HG02840 (cell line): ENCODE measurements around the gene YBX2.
A peak's percentile ranks its signal among the peaks of the same experiment; 100 is the strongest.
"Not testable (repeated sequence)": the region's sequence is repeated elsewhere in the genome, so short reads cannot be mapped to it uniquely, and the experiment has no call there.

Experiments
- ATAC-seq: cut with Tn5 transposase; IDR thresholded peaks from one replicate; pipeline ENCODE4 v1.9.1; 2021; ENCODE audit warnings: mild to moderate bottlenecking, moderate library complexity, moderate number of reproducible peaks; ENCODE audit not compliant: unreplicated experiment, low FRiP score

Gene YBX2

DNA sequence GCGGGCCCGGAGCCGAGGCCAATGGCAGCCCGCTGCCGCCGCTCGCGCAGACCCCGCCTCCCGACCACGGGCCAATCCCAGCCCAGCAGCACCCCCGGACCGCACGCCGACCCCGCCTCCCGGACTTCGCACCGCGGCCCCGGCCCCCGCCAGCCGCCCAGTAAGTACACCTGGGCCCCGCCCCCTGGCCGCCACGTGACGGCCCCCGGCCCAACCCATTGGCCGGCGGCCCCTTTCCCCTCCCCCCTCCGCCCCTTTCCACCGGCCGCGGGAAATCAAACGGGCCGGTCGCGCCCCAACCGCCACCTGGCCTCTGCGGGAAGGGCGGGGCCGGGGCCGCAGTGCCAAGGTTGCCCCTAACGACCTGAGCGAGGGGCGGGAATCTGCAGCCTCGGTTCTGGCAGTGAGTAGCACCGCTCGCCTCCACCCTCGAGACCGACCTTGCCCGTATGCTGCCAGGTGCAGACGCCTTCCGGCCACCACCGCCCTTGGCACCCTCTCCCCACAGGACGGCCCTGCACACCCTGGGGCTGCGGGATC, at the start of gene YBX2:
Gene YBX2, minus strand, starts transcription at position 26 of the 540 bp plus-strand sequence. CDS start 139 bp downstream, outside the sequence.
- ATAC-seq = no peak

DNA sequence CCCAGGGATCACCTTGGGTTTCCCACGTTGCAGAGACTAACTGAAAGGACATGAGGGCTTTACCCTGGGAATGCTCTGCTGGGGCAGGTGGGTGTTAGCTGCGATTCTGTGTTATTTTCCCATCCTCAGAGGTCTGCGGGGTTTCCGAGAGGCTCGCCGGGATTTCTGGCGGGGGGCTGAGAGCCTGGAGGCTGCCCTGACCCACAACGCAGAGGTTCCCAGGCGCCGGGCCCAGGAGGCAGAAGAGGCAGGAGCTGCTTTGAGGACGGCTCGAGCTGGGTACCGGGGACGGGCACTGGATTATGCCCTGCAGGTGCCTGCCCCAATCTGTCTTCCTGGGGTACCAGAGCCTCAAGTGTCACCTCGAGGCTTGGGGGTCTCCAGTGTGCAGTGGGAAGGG, 48.8 kb upstream of the YBX2 start:
- no peak for ATAC-seq

DNA sequence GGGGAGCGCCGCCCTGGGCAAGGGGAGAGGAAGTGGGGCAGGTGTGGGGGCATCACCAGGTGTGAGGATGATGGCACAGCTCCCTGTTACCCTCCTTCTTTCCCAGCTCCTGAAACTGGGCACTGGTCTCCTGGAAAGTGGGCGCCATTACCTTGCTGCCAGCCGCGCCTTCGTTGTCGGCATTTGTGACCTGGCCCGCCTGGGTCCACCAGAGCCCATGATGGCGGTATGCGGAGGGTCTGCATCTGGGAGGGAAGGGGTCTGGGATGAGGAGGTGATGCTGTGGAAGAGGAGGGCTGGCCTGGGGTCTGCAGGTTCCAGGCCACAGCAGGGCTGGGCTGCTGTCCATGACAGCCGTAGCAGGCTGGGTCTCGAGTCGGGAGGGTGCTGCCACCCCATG, 47.4 kb upstream of the YBX2 start:
- no peak for ATAC-seq

GRCh38 chr17:7340179-7340578, 45.7 kb upstream of the YBX2 start:
- ATAC-seq = no peak

GRCh38 chr17:7337600-7337999, 43.2 kb upstream of the YBX2 start:
- ATAC-seq = not testable (repeated sequence)

GRCh38 chr17:7336240-7337175, 42.1 kb upstream of the YBX2 start, which contains the start of gene ACAP1:
TSS of gene ACAP1 (plus strand) at chr17:7336529. CDS start at chr17:7336735, 206 bp downstream.
- no peak for ATAC-seq

GRCh38 chr17:7335765-7336164, 41.3 kb upstream of the YBX2 start:
- ATAC-seq = not testable (repeated sequence)

GRCh38 chr17:7334938-7335538, 40.6 kb upstream of the YBX2 start:
- no peak for ATAC-seq

DNA sequence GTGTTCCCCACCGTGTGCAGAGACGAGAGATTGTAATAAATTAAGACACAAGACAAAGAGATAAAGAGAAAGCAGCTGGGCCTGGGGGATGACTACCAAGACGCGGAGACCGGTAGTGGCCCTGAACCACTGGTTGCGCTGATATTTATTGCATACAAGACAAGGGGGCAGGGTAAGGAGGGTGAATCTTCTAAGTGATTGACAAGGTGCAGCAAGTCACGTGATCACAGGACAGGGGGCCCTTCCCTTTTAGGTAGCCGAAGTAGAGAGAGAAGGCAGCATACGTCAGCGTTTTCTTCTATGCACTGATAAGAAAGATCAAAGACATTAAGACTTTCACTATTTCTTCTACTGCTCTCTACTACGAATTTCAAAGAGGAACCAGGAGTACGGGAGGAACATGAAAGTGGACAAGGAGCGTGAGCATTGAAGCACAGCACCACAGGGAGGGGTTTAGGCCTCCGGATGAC, 38.2 kb upstream of the YBX2 start:
- not testable (repeated sequence) for ATAC-seq

- ATAC-seq = no peak
These were observed 37.7 kb upstream of the YBX2 start for GRCh38 chr17:7332111-7332510.

- no peak for ATAC-seq
These were observed 36.2 kb upstream of the YBX2 start for GRCh38 chr17:7330638-7331015.

GRCh38 chr17:7329997-7330637, 35.7 kb upstream of the YBX2 start:
- ATAC-seq = peak; percentile 31

- ATAC-seq = peak; percentile 62
These were observed 35.0 kb upstream of the YBX2 start for GRCh38 chr17:7329374-7329996.

DNA sequence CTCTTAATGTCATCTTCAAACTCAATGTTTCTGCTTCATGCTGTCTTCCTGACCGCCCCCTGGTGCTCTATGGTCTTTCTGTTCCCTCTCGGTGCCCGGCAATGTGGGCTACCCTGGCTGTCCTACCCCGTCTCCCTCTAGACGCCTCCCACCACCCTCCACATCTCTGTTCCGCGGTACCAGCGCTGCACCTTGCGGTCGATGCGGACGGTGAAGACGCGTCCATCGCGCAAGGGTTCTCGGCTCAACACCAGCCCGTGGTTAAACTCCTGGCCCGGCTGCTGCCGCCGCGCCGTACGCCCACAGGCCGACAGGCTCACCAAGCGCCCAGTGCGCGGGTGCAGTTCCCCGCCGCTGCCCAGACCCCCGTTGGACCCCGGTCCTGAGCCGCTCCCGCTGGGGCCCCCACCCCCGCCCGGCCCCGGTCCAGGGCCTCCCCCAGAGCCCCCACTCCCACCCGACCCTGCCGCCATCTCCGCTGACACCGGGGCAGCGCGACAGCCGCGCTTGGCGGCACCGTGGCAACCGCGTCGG, 34.5 kb upstream of the YBX2 start, which contains the start of gene NEURL4:
Gene NEURL4, minus strand, starts transcription at position 496 of the 534 bp plus-strand sequence. Its CDS starts 23 bp downstream, at position 473.
- ATAC-seq = no peak

- ATAC-seq = no peak
These were observed 33.6 kb upstream of the YBX2 start for GRCh38 chr17:7328009-7328408.

DNA sequence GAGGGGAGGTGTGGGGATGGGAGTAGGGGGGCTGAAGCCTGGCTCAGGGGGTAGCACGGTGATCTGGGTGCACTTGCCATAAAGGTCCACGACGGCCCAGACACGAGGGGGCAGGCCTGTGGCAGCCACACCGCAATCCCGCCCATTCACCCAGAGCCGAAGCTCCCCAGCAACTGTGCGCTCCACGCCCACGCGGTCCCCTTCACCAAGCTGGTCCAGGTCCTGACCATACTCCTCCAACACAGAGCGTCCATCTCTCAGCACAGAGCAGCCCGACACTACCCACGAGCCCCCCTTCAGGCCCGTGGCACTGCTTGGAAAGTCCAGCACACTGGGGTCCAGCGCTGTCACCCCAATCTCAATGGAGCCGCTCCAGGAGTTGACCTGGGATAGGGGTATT, 33.1 kb upstream of the YBX2 start:
- ATAC-seq = no peak

GRCh38 chr17:7327056-7327455, 32.6 kb upstream of the YBX2 start:
- no peak for ATAC-seq

- ATAC-seq = no peak
These were observed 31.7 kb upstream of the YBX2 start for GRCh38 chr17:7326186-7326585.

GRCh38 chr17:7325031-7325528, 30.6 kb upstream of the YBX2 start:
- ATAC-seq = no peak

DNA sequence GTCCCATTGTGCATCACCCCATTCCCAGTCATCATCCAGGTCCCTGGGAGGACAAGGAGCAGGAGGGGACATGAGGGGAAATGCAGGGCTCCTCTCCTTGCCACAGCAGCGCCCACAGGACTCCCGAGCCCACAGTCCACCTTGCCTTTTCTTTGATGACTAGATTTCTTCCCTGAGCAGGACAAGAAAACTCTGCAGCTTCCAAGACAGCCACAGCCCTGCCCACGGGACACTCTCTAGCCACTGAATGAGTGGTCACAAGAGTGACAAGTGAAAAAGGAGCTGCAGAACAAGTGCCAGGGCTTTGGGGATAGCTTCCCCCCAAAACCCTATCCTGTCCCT, 30.0 kb upstream of the YBX2 start:
- ATAC-seq = no peak
